GM12878 (cell line): ENCODE results near the gene TRAPPC6A. TPM values are rescaled to one million over a fixed set of nuclear protein-coding genes. Genes with fewer than 3 reads are reported as not detected.

Experiments
- ASH2L ChIP-seq: fragments of 300-600, 200-600 bp; sonication (generic); IDR thresholded peaks from 2 replicates; pipeline ENCODE4 v1.6.1; 2017; ENCODE audit warnings: low read depth, mild to moderate bottlenecking, borderline replicate concordance
- CEBPZ ChIP-seq: fragments of 150-350 bp; IDR thresholded peaks from 2 replicates; pipeline ENCODE4 v1.6.1; 2016; ENCODE audit warnings: low read depth, low read length
- CUX1 ChIP-seq: IDR thresholded peaks from 2 replicates; pipeline ENCODE4 v1.6.1; 2012; ENCODE audit warnings: improper control_type of control experiment, low read depth, low read length; ENCODE audit not compliant: insufficient replicate concordance
- ESRRA ChIP-seq: IDR thresholded peaks from 2 replicates; pipeline ENCODE4 v1.6.1; 2012; ENCODE audit warnings: mild to moderate bottlenecking, low read length, improper control_type of control experiment
- KAT2A ChIP-seq: conservative IDR thresholded peaks from 2 replicates; pipeline ENCODE4 v1.6.1; 2011; ENCODE audit warnings: low read depth, low read length; ENCODE audit not compliant: control insufficient read depth
- LARP7 ChIP-seq: fragments of 450-650 bp; IDR thresholded peaks from 2 replicates; pipeline ENCODE4 v1.6.1; 2017; ENCODE audit warnings: mild to moderate bottlenecking
- MAX ChIP-seq: IDR thresholded peaks from 2 replicates; pipeline ENCODE4 v1.6.1; 2012; ENCODE audit warnings: low read depth, low read length, improper control_type of control experiment
- MTA3 ChIP-seq: IDR thresholded peaks from 2 replicates; pipeline ENCODE4 v1.6.1; 2012; ENCODE audit warnings: low read length, inconsistent platforms, borderline replicate concordance
- MXI1 ChIP-seq: fragments of 150-350 bp; IDR thresholded peaks from 2 replicates; pipeline ENCODE4 v1.6.1; 2011; ENCODE audit warnings: low read depth, mild to moderate bottlenecking, inconsistent platforms, low read length, improper control_type of control experiment
- PBX3 ChIP-seq: IDR thresholded peaks from 2 replicates; pipeline ENCODE4 v1.6.1; 2011; ENCODE audit warnings: mild to moderate bottlenecking, low read depth, low read length, moderate library complexity; ENCODE audit not compliant: insufficient replicate concordance
- POLR2AphosphoS2 ChIP-seq: IDR thresholded peaks from 2 replicates; pipeline ENCODE4 v1.6.1; 2011; ENCODE audit warnings: low read depth, mild to moderate bottlenecking, low read length, improper control_type of control experiment, moderate library complexity
- POU2F2 ChIP-seq: IDR thresholded peaks from 3 replicates; pipeline ENCODE4 v1.6.1; 2011; ENCODE audit warnings: low read depth, mild to moderate bottlenecking, low read length, borderline replicate concordance
- REST ChIP-seq: IDR thresholded peaks from 2 replicates; pipeline ENCODE4 v1.6.1; 2012; ENCODE audit warnings: mild to moderate bottlenecking, low read depth, low read length
- SMARCA5 ChIP-seq: fragments of 450-650 bp; IDR thresholded peaks from 2 replicates; pipeline ENCODE4 v1.6.1; 2017; ENCODE audit warnings: mild to moderate bottlenecking
- SMC3 ChIP-seq: IDR thresholded peaks from 2 replicates; pipeline ENCODE4 v1.6.1; 2011; ENCODE audit warnings: low read length, improper control_type of control experiment, borderline replicate concordance
- SP1 ChIP-seq: IDR thresholded peaks from one replicate; pipeline ENCODE4 v1.6.1; 2011; ENCODE audit warnings: low read depth, low read length
- polyA plus RNA-seq, 11 experiments: library from polyadenylated mRNA; depleted of rRNA in 4 of 11; unstranded in 6 of 11; stranded (reverse) in 5 of 11; fragments of >200 nt; fragmentation: Nextera tagmentation in 4 of 11; fragmentation: Illumina TruSeq in 1 of 11; extraction: Ambion mirVana in 4 of 11; extraction: Trizol in 1 of 11; gene quantifications; 1 replicate in 1 of 11; 2 replicates in 10 of 11; pipeline versions ENCODE4 v1.2.1 to v1.2.3, GENCODE V29; 2011 to 2016; ENCODE audit warnings: inconsistent platforms in 2 of 11, missing spikeins in 2 of 11, low read depth in 1 of 11
- total RNA-seq, 4 experiments: library from RNA; depleted of rRNA in 3 of 4; stranded (reverse); fragments of >200 nt in 3 of 4; fragmentation: Illumina TruSeq in 1 of 4; extraction: Trizol in 1 of 4; gene quantifications; 2 replicates each; pipeline versions ENCODE4 v1.2.1 to v1.2.3, GENCODE V29; 2013 to 2021

TRAPPC6A gene
- total and polyA plus RNA-seq, 10 of the 15 experiments (the other 5 are each of a cell fraction or from before 2014, with no cell fraction given) = 1.8 to 83.9 (median 35.8) TPM

GRCh38 chr19:45121827-45122345 is 56.2 kb downstream of the TRAPPC6A start (continued):
- TF ChIP-seq ESRRA (no peak), POU2F2 (no peak), LARP7 (no peak), CEBPZ (no peak), MTA3 (no peak), POLR2AphosphoS2 (no peak), CUX1 (no peak), REST (no peak), ASH2L (no peak), PBX3 (no peak), SP1 (no peak), KAT2A (no peak), SMARCA5 (no peak), MAX (0 out of 2 replicates have a peak, but pooled peaks have one; percentile 23), SMC3 (no peak), MXI1 (no peak)
